Spinal cord (tissue), 10 donors: ENCODE results near the gene LRRC4B. TPM values are rescaled to one million over a fixed set of nuclear protein-coding genes. Genes with fewer than 3 reads are reported as not detected.

ENCODE experiments used
- DNase-seq, 6 donors: peaks; one replicate each; pipeline versions ENCODE4 v3.0.0 to v3.0.0-alpha.2; 2013 to 2015; ENCODE audit warnings: low spot score in 6 of 6, low read depth in 4 of 6
- H3K27ac ChIP-seq: one replicate; pipeline ENCODE4 v1.5.1; 2013; ENCODE audit warnings: low read depth, low read length, control low read depth
- H3K27me3 ChIP-seq: one replicate; pipeline ENCODE4 v1.6.1; 2013; ENCODE audit warnings: low read length; ENCODE audit not compliant: control insufficient read depth, insufficient read depth
- H3K36me3 ChIP-seq: one replicate; pipeline ENCODE4 v1.6.1; 2013; ENCODE audit warnings: low read length; ENCODE audit not compliant: control insufficient read depth, insufficient read depth
- H3K4me1 ChIP-seq: one replicate; pipeline ENCODE4 v1.6.1; 2013; ENCODE audit warnings: low read length; ENCODE audit not compliant: control insufficient read depth, insufficient read depth
- H3K4me3 ChIP-seq: one replicate; pipeline ENCODE4 v1.5.1; 2013; ENCODE audit warnings: low read depth, low read length, control low read depth
- H3K9me3 ChIP-seq: one replicate; pipeline ENCODE4 v1.6.1; 2013; ENCODE audit warnings: low read length; ENCODE audit not compliant: control insufficient read depth, insufficient read depth
- WGBS: methylation state at CpG from one replicate; pipeline ENCODE4 v1.1.5; 2013; ENCODE audit warnings: missing lambda C conversion rate; ENCODE audit not compliant: insufficient coverage; 5-methylcytosine and 5-hydroxymethylcytosine counted together
- polyA plus RNA-seq, 2 donors: library from polyadenylated mRNA; unstranded; fragments of 120-200 nt; gene quantifications; one replicate each; pipeline ENCODE4 v1.2.1, GENCODE V29; 2013; ENCODE audit not compliant: insufficient read length in 2 of 2
- total RNA-seq, 2 donors: library from RNA; depleted of rRNA in 1 of 2; stranded (reverse); fragments of 120-200 nt in 1 of 2; fragments of >200 nt in 1 of 2; gene quantifications; one replicate each; pipeline versions ENCODE4 v1.2.3 to v1.2.4, GENCODE V29; 2013 to 2014
- donor health status: healthy.

The LRRC4B gene
- total and polyA plus RNA-seq, 4 donors, result 30.4 to 209 (median 132) TPM

GRCh38 chr19:50573741-50574461 is 5.7 kb upstream of the LRRC4B start:
- H3K4me1 ChIP-seq, result peaks cover 8% of the 10 kb centered on the region
- 78% methylated on average over 5 of the region's 13 CpGs for WGBS
- H3K36me3 ChIP-seq, result no peaks in the 10 kb centered on the region
- no peaks in the 10 kb centered on the region for H3K27me3 ChIP-seq
- DNase-seq, result no peak
- H3K27ac ChIP-seq, result no peak overlapping the region
- no peaks in the 10 kb centered on the region for H3K9me3 ChIP-seq
- H3K4me3 ChIP-seq, result no peak overlapping the region

GRCh38 chr19:50570997-50571396 is 2.8 kb upstream of the LRRC4B start:
- no peak for DNase-seq
- no peaks in the 10 kb centered on the region for H3K27me3 ChIP-seq
- 76% methylated on average over 9 of the region's 11 CpGs for WGBS
- no peak overlapping the region for H3K27ac ChIP-seq
- H3K9me3 ChIP-seq, result no peaks in the 10 kb centered on the region
- H3K4me1 ChIP-seq, result peaks cover 23% of the 10 kb centered on the region
- H3K4me3 ChIP-seq, result no peak overlapping the region
- no peaks in the 10 kb centered on the region for H3K36me3 ChIP-seq

- H3K36me3 ChIP-seq, result peaks cover 9% of the 10 kb centered on the region
- no peaks in the 10 kb centered on the region for H3K27me3 ChIP-seq
- DNase-seq, result no peak
- H3K27ac ChIP-seq, result no peak overlapping the region
- no peak overlapping the region for H3K4me3 ChIP-seq
- peaks cover 33% of the 10 kb centered on the region for H3K4me1 ChIP-seq
- WGBS, result 90% methylated on average over 19 of the region's 19 CpGs
- no peaks in the 10 kb centered on the region for H3K9me3 ChIP-seq
Measured at GRCh38 chr19:50569938-50570540, 1.8 kb upstream of the LRRC4B start.

- Histone ChIP-seq H3K36me3 (peaks cover 16% of the 10 kb centered on the region), H3K4me1 (peaks cover 43% of the 10 kb centered on the region), H3K27me3 (no peaks in the 10 kb centered on the region), H3K9me3 (no peaks in the 10 kb centered on the region), H3K27ac (no peak overlapping the region), H3K4me3 (no peak overlapping the region)
- no peak for DNase-seq
- WGBS, result 23% methylated on average over 9 of the region's 20 CpGs
Measured at GRCh38 chr19:50568728-50569698, 778 bp upstream of the LRRC4B start.

GRCh38 chr19:50567052-50567841 is 988 bp downstream of the LRRC4B start:
- Histone ChIP-seq H3K36me3 (peaks cover 33% of the 10 kb centered on the region), H3K4me3 (peak overlapping the region; percentile 39), H3K4me1 (peaks cover 61% of the 10 kb centered on the region), H3K9me3 (no peaks in the 10 kb centered on the region), H3K27ac (peak overlapping the region; percentile 74), H3K27me3 (no peaks in the 10 kb centered on the region)
- peak in 4 of 6 donors; percentile 65 to 94 (median 84) for DNase-seq
- 2% methylated on average over 11 of the region's 38 CpGs for WGBS

GRCh38 chr19:50565984-50566903 is 2.0 kb downstream of the LRRC4B start:
- 1% methylated on average over 22 of the region's 36 CpGs for WGBS
- Histone ChIP-seq H3K4me1 (peaks cover 63% of the 10 kb centered on the region), H3K27ac (peak overlapping the region; percentile 74), H3K4me3 (peak overlapping the region; percentile 39), H3K27me3 (no peaks in the 10 kb centered on the region), H3K36me3 (peaks cover 41% of the 10 kb centered on the region), H3K9me3 (no peaks in the 10 kb centered on the region)
- peak in 5 of 6 donors; percentile 57 to 91 (median 79) for DNase-seq

GRCh38 chr19:50564229-50565105 is 3.8 kb downstream of the LRRC4B start:
- no peak overlapping the region for H3K27ac ChIP-seq
- WGBS, result 48% methylated on average over 19 of the region's 22 CpGs
- H3K27me3 ChIP-seq, result no peaks in the 10 kb centered on the region
- peaks cover 53% of the 10 kb centered on the region for H3K36me3 ChIP-seq
- no peaks in the 10 kb centered on the region for H3K9me3 ChIP-seq
- no peak for DNase-seq
- peaks cover 63% of the 10 kb centered on the region for H3K4me1 ChIP-seq
- no peak overlapping the region for H3K4me3 ChIP-seq

- H3K36me3 ChIP-seq, result peaks cover 62% of the 10 kb centered on the region
- H3K4me1 ChIP-seq, result peaks cover 64% of the 10 kb centered on the region
- no peak overlapping the region for H3K27ac ChIP-seq
- no peak overlapping the region for H3K4me3 ChIP-seq
- DNase-seq, result peak in 1 of 6 donors; percentile 27
- no peaks in the 10 kb centered on the region for H3K9me3 ChIP-seq
- H3K27me3 ChIP-seq, result no peaks in the 10 kb centered on the region
- 24% methylated on average over 4 of the region's 6 CpGs for WGBS
Measured at GRCh38 chr19:50563597-50563996, 4.6 kb downstream of the LRRC4B start.
